HepG2 (cell line): Measurements from ENCODE around the gene UBE2G2. TPM values are rescaled to one million over a fixed set of nuclear protein-coding genes. Genes with fewer than 3 reads are reported as not detected.

Experiments used
- ATAC-seq: fragments of 200-7000 bp; cut with Tn5 transposase; 3 replicates; pipeline ENCODE4 v1.9.1; 2020; ENCODE audit warnings: mild to moderate bottlenecking, moderate library complexity
- BruUV-seq: library from RNA; stranded (reverse); fragments of 400-500 nt; replicated peaks from 2 replicates; lab custom pipeline; 2021; lab: Mats Ljungman, UMichigan
- CTCF ChIA-PET: fragments of 300-600 bp; formaldehyde crosslinking; extraction: SDS; loops from one replicate; lab custom pipeline; 2021; ENCODE audit warnings: low total read pairs, inconsistent platforms, low intra/inter-chr PET ratio; lab: Yijun Ruan, JAX
- POLR2A ChIA-PET: fragments of 350-600 bp; sonication (Branson Sonifier 250); formaldehyde crosslinking; loops from one replicate; lab custom pipeline; 2020; ENCODE audit warnings: antibody characterized with exemption, inconsistent platforms; lab: Yijun Ruan, JAX
- DNase-seq: peaks from one replicate; pipeline ENCODE4 v3.0.0-alpha.2; 2015; ENCODE audit warnings: low spot score
- FAIRE-seq: peaks from 3 replicates; lab custom pipeline; 2011; peaks lifted over from hg19 to GRCh38; lab: Jason Lieb, UNC
- H2AFZ ChIP-seq: one replicate; pipeline ENCODE4 v1.6.1; 2011; ENCODE audit warnings: low read length, inconsistent platforms
- H3K27ac ChIP-seq: fragments of 300-600 bp; 3 replicates; pipeline ENCODE4 v1.8.0; 2011; ENCODE audit warnings: mixed run types, mild to moderate bottlenecking, mixed read lengths, low read length, inconsistent platforms; ENCODE audit not compliant: insufficient read depth; ENCODE audit errors: extremely low read length
- H3K27me3 ChIP-seq, 2 experiments: fragments of 200-600 bp in 1 of 2; 2 replicates in 1 of 2; 3 replicates in 1 of 2; pipeline versions ENCODE4 v1.6.0 to v1.8.0; 2011; ENCODE audit warnings: low read length in 2 of 2, mild to moderate bottlenecking in 2 of 2, moderate library complexity in 2 of 2, inconsistent platforms in 1 of 2; ENCODE audit not compliant: insufficient read depth in 2 of 2, control insufficient read depth in 1 of 2
- H3K36me3 ChIP-seq, 2 experiments: fragments of 200-600 bp in 1 of 2; replicated peaks in 1 of 2; 2 replicates in 1 of 2; 3 replicates in 1 of 2; pipeline versions ENCODE4 v1.5.1 to v1.8.0; 2011; ENCODE audit warnings: low read length in 2 of 2, inconsistent platforms in 1 of 2; ENCODE audit not compliant: insufficient read depth in 2 of 2, control insufficient read depth in 1 of 2
- H3K4me1 ChIP-seq: 2 replicates; pipeline ENCODE4 v1.5.1; 2012; ENCODE audit warnings: low read length, inconsistent platforms; ENCODE audit not compliant: insufficient read depth
- H3K4me2 ChIP-seq: 2 replicates; pipeline ENCODE4 v1.6.0; 2011; ENCODE audit warnings: low read depth, low read length, inconsistent platforms
- H3K4me3 ChIP-seq, 3 experiments: fragments of 200-600 bp in 1 of 3; sonication (generic), shearing (Covaris generic) in 1 of 3; replicated peaks in 1 of 3; 2 replicates each; pipeline ENCODE4 v1.5.1; 2011 to 2016; ENCODE audit warnings: low read length in 3 of 3, inconsistent platforms in 2 of 3, low read depth in 2 of 3, mild to moderate bottlenecking in 2 of 3, control low read depth in 1 of 3, mixed read lengths in 1 of 3; ENCODE audit not compliant: insufficient read depth in 1 of 3
- H3K79me2 ChIP-seq: one replicate; pipeline ENCODE4 v1.6.1; 2011; ENCODE audit warnings: low read length, inconsistent platforms; ENCODE audit not compliant: insufficient read depth
- H3K9ac ChIP-seq: 2 replicates; pipeline ENCODE4 v1.6.0; 2011; ENCODE audit warnings: mild to moderate bottlenecking, low read depth, low read length, inconsistent platforms; ENCODE audit not compliant: insufficient read depth
- H3K9me3 ChIP-seq: 2 replicates; pipeline ENCODE4 v1.5.1; 2012; ENCODE audit warnings: mild to moderate bottlenecking, low read length
- H4K20me1 ChIP-seq: 2 replicates; pipeline ENCODE4 v1.6.0; 2011; ENCODE audit warnings: inconsistent platforms, mild to moderate bottlenecking, low read length, moderate library complexity; ENCODE audit not compliant: insufficient read depth
- BRD4 ChIP-seq: sonication (generic); formaldehyde crosslinking; IDR thresholded peaks from 2 replicates; pipeline ENCODE4 v1.4.0; 2020; ENCODE audit warnings: missing genetic modification reagents
- MED13 ChIP-seq: sonication (generic); formaldehyde crosslinking; IDR thresholded peaks from 2 replicates; pipeline ENCODE4 v1.5.0; 2020; ENCODE audit warnings: missing genetic modification reagents
- TBL1XR1 ChIP-seq: fragments of 150-350 bp; IDR thresholded peaks from 2 replicates; pipeline ENCODE4 v1.6.1; 2014; ENCODE audit warnings: borderline replicate concordance, low read length; ENCODE audit not compliant: partially characterized antibody
- ZFP36 ChIP-seq: fragments of 150-350 bp; IDR thresholded peaks from 2 replicates; pipeline ENCODE4 v1.6.1; 2018; ENCODE audit warnings: borderline replicate concordance, low read length, low read depth; ENCODE audit not compliant: partially characterized antibody
- ZNF138 ChIP-seq: sonication (generic); formaldehyde crosslinking; IDR thresholded peaks from 2 replicates; pipeline ENCODE4 v1.5.0; 2020; ENCODE audit warnings: mild to moderate bottlenecking, low read depth, missing genetic modification reagents
- ZNF460 ChIP-seq: sonication (generic); formaldehyde crosslinking; IDR thresholded peaks from 2 replicates; pipeline ENCODE4 v1.5.1; 2020; ENCODE audit warnings: missing genetic modification reagents, mild to moderate bottlenecking, borderline replicate concordance
- ZNF550 ChIP-seq: sonication (generic); formaldehyde crosslinking; IDR thresholded peaks from 2 replicates; pipeline ENCODE4 v1.4.0; 2020; ENCODE audit warnings: mild to moderate bottlenecking, missing genetic modification reagents, borderline replicate concordance
- ZUFSP ChIP-seq: sonication (generic); formaldehyde crosslinking; IDR thresholded peaks from 2 replicates; pipeline ENCODE4 v1.9.0; 2021; ENCODE audit warnings: missing genetic modification reagents, mild to moderate bottlenecking, borderline replicate concordance
- WGBS: methylation state at CpG from one replicate; pipeline ENCODE4 v1.1.6; 2017; ENCODE audit warnings: low lambda C conversion rate; 5-methylcytosine and 5-hydroxymethylcytosine counted together
- in situ Hi-C: cut with HindIII; loops from 2 replicates; pipeline ENCODE4 v1.10.0; 2017; ENCODE audit warnings: low pct_unique_long_range_greater_than_20kb; ENCODE audit not compliant: extremely low pct_ligation_motif_present
- intact Hi-C: fragments of 100-400 bp; cut with micrococcal nuclease; formaldehyde crosslinking; loops from one replicate; pipeline ENCODE4 v1.10.0; 2022; ENCODE audit not compliant: unreplicated experiment
- polyA plus RNA-seq, 8 experiments: library from polyadenylated mRNA; depleted of rRNA in 3 of 8; stranded (reverse) in 7 of 8; unstranded in 1 of 8; fragments of >200 nt; fragmentation: Illumina TruSeq in 4 of 8; extraction: Trizol in 4 of 8; gene quantifications; 2 replicates each; pipeline versions ENCODE4 v1.2.1 to v1.2.3, GENCODE V29; 2011 to 2016; ENCODE audit warnings: low read depth in 4 of 8, missing spikeins in 1 of 8, mixed read lengths in 1 of 8; ENCODE audit not compliant: insufficient read depth in 1 of 8
- total RNA-seq, 5 experiments: library from RNA; depleted of rRNA; stranded (reverse); fragments of >200 nt; fragmentation: Illumina TruSeq; extraction: Trizol; gene quantifications; 2 replicates each; pipeline ENCODE4 v1.2.3, GENCODE V29; 2016; ENCODE audit warnings: low read depth in 1 of 5
- TF ChIP-seq, protein P1 (sequence below): sonication (generic); formaldehyde crosslinking; IDR thresholded peaks from 2 replicates; pipeline ENCODE4 v1.5.1; 2020; ENCODE audit warnings: mild to moderate bottlenecking, missing genetic modification reagents, moderate library complexity
- TF ChIP-seq, protein P2 (sequence below), 2 experiments: IDR thresholded peaks; 2 replicates each; pipeline ENCODE4 v1.6.1; 2011 to 2012; ENCODE audit warnings: low read length in 2 of 2, borderline replicate concordance in 1 of 2, low read depth in 1 of 2, mild to moderate bottlenecking in 1 of 2, moderate library complexity in 1 of 2

UBE2G2 gene
- total and polyA plus RNA-seq, 2 of the 13 experiments (the other 11 are each of a cell fraction or from before 2014, with no cell fraction given), result 55.4 to 92.0 TPM

GRCh38 chr21:44761011-44761729, 40.5 kb downstream of the UBE2G2 start (continued):
- TF ChIP-seq ZNF550 (CRISPR knock-in tag), result no peak

GRCh38 chr21:44760376-44760775, 41.2 kb downstream of the UBE2G2 start:
- Histone ChIP-seq H2AFZ (no peak overlapping the region), H3K4me1 (peaks cover 43% of the 10 kb centered on the region), H3K79me2 (no peaks in the 10 kb centered on the region), H3K4me3 (no peak overlapping the region), H3K36me3 (no peaks in the 10 kb centered on the region), H3K27me3 (peaks cover 2 to 41% of the 10 kb centered on the region in 2 experiments; a peak in 4 of 5 replicates), H3K9me3 (no peaks in the 10 kb centered on the region), H4K20me1 (no peaks in the 10 kb centered on the region), H3K27ac (no peak overlapping the region), H3K4me2 (no peak overlapping the region), H3K9ac (no peak overlapping the region)
- TF ChIP-seq ZNF138 (CRISPR knock-in tag) (no peak), ZFP36 (no peak), ZUFSP (CRISPR knock-in tag) (no peak), BRD4 (CRISPR knock-in tag) (no peak), TBL1XR1 (no peak), MED13 (no peak), ZNF460 (no peak)
- TF ChIP-seq, protein P1, sequence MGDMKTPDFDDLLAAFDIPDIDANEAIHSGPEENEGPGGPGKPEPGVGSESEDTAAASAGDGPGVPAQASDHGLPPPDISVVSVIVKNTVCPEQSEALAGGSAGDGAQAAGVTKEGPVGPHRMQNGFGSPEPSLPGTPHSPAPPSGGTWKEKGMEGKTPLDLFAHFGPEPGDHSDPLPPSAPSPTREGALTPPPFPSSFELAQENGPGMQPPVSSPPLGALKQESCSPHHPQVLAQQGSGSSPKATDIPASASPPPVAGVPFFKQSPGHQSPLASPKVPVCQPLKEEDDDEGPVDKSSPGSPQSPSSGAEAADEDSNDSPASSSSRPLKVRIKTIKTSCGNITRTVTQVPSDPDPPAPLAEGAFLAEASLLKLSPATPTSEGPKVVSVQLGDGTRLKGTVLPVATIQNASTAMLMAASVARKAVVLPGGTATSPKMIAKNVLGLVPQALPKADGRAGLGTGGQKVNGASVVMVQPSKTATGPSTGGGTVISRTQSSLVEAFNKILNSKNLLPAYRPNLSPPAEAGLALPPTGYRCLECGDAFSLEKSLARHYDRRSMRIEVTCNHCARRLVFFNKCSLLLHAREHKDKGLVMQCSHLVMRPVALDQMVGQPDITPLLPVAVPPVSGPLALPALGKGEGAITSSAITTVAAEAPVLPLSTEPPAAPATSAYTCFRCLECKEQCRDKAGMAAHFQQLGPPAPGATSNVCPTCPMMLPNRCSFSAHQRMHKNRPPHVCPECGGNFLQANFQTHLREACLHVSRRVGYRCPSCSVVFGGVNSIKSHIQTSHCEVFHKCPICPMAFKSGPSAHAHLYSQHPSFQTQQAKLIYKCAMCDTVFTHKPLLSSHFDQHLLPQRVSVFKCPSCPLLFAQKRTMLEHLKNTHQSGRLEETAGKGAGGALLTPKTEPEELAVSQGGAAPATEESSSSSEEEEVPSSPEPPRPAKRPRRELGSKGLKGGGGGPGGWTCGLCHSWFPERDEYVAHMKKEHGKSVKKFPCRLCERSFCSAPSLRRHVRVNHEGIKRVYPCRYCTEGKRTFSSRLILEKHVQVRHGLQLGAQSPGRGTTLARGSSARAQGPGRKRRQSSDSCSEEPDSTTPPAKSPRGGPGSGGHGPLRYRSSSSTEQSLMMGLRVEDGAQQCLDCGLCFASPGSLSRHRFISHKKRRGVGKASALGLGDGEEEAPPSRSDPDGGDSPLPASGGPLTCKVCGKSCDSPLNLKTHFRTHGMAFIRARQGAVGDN, result peak; percentile 27; the same call in 1 of the 2 replicates
- TF ChIP-seq, protein P2, sequence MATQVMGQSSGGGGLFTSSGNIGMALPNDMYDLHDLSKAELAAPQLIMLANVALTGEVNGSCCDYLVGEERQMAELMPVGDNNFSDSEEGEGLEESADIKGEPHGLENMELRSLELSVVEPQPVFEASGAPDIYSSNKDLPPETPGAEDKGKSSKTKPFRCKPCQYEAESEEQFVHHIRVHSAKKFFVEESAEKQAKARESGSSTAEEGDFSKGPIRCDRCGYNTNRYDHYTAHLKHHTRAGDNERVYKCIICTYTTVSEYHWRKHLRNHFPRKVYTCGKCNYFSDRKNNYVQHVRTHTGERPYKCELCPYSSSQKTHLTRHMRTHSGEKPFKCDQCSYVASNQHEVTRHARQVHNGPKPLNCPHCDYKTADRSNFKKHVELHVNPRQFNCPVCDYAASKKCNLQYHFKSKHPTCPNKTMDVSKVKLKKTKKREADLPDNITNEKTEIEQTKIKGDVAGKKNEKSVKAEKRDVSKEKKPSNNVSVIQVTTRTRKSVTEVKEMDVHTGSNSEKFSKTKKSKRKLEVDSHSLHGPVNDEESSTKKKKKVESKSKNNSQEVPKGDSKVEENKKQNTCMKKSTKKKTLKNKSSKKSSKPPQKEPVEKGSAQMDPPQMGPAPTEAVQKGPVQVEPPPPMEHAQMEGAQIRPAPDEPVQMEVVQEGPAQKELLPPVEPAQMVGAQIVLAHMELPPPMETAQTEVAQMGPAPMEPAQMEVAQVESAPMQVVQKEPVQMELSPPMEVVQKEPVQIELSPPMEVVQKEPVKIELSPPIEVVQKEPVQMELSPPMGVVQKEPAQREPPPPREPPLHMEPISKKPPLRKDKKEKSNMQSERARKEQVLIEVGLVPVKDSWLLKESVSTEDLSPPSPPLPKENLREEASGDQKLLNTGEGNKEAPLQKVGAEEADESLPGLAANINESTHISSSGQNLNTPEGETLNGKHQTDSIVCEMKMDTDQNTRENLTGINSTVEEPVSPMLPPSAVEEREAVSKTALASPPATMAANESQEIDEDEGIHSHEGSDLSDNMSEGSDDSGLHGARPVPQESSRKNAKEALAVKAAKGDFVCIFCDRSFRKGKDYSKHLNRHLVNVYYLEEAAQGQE (IDR thresholded peaks at IDR 0.05; ENCODE audit: borderline replicate concordance in 1 of 2, low read depth in 1 of 2, low read length in 2 of 2), result no peak
- POLR2A ChIA-PET, result no interaction called here
- in situ Hi-C loops (no loop called here), intact Hi-C loops (no loop called here)
- WGBS, result 46% methylated on average over 8 of the region's 9 CpGs
- FAIRE-seq (no peak), DNase-seq (no peak), ATAC-seq (no peak)
- no TSS peak for BruUV-seq
- CTCF ChIA-PET, result no interaction called here
